Activated CD4-positive, CD25-positive, alpha-beta regulatory T cell treated with anti-CD3 and anti-CD28 coated beads, Interleukin-2, amount 50 U/mL, for 72 hours (primary cell): Measurements from ENCODE around the gene SF1.

Experiments used
- DNase-seq: peaks from one replicate; pipeline ENCODE4 v3.0.0; 2021

SF1 gene

DNA sequence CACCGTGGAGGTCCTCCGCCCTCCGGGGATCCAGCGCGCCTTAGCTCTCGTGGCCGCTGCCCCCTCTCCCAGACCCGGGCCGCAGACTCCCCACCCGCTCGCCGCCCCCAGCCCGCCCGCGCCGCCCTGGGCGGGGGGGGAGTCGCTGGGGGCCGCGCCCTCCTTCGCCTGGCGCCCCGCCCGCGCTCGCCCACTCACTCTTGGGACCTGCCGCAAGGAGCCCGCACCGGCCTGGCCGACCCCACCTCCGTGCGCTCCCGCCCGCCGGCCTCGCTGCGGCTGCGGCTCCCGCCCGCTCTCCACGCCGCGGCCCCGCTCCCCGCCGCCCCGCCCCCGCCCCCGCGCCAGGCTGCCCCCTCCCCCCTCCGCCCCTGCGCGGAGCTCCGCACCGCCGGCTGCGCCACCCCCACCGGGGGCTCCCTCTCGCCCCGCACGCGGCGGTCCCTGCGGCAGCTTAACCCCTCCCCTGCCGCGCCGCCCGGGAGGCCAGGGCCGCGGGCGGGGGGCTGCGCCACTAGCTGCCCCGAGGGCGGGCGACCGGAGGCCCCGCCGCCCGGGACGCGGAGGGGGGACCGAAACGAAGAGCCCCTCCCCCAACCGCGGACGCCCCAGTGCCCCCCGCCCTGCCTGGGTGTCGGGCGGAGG, 33.7 kb downstream of the SF1 start:
- no peak for DNase-seq

DNA sequence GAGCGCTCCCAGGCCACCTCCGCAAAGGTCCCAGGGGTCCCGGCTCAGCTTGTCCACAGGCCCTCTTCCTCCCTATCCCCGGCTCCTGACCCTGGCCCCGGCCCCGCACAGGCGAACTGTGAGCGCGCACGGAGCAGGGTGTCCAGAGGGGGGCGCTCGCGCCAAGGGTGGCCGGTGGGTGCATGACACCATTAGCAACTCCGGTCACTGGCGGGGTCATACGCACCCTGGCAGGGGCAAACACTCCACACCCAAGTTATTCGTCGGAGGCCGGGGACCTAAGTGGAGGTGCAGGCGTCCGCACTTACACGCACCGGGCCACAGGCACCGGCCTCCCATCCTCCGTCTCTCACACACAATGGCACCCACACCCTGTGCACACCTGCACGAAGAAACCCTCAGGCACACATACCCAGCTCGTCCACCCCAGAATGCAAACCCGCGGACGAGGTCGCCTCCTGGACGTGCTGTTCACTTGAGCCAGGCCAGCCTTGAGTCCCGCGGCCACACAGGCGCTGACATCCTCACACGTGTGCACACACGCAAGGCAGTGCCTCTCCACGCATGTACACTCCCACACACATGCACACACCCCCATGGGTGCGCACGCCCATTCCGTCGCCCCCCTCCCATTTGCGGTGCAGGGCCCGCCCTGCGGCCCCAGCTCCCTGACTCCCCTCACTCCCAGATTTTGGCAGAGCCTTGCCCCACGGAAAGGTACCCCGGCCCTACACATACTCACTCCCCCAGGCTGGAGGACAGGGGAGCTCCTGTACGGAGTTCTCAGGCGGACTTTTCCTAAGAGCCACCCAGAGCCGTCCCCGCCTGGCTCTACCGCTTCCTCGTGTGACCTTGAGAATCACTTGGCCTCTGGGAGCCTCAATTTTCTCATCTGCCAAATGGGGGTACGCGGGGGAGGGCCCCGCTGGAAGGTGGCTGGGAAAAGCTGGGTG, 34.5 kb downstream of the SF1 start, which contains the start of gene RASGRP2:
Gene RASGRP2 (minus strand): TSS at position 552 of the 953 bp plus-strand sequence. CDS start 1,276 bp downstream, outside the sequence.
- peak; percentile 79 for DNase-seq

DNA sequence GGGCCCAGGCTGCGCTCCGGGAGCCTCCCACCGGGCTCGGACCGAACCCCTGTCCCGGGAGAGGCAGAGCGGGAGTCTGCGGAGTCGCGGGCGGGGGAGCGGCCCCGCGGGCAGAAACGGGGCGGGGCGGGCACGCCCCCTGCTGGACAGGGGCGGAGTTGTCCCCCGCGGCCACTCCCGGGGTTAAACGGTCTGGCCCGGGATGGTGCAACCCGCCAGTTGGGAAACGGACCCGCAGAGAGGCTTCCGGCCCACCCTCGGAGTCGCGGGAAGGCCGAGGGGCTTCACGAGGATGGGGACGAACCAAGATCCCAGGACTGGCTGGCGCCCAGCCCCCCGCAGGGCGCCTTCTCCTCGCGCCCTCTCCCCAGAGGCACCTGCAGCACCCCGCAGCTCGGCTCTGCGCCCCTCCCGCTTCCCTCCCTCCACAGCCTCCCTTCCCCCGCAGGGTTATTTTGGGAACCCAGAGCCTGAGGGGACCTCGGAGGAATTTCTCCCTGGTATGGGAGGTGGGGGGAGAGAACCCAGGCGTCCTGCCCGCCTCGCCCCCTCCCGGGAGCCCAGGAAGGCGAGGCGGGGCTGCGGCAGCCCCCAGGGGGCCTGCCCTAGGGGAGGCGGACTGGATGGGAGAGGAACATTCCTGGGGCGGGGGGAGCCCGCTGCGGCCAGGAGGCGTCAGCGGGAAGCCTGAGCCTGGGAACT, 35.3 kb downstream of the SF1 start:
- peak; percentile 87 for DNase-seq

DNA sequence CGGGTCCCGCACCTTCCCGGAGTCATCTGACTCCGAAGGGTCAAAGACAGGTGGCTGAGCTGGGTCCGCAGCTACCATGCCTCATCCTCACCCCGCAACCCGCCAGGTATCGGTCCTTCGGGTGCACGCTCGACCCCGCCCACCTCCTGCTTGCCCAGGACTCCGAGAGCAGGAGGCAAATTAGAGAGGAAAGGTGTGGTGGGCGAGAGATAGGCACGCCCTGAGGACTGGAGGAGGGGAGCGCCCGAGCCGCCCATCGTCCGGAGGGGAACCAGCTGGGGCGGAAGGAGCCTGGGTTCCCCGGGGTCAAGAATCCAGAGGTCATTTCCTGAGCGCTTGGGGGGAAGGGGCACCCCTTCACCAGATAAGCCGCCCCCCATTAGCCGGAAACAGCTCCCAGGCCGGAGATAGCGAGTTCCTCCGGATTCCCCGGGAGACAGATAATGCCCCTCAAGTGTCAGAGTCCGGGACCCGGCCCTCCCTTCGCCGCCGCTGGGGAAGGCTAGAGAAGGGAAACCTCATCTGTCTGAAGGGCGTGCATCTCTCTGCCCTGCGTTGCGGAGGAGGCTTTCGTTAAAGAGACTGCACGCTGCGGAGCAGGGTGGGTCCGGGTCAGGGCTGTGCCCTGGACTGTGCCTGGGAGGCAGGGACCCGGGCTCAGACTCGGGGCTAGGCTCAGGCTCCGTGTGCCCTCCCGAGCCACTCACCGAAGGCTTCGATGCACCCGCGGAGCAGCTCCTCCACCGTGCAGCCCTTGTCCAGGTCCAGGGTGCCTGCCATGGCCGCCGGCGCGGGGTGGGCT, 36.1 kb downstream of the SF1 start:
- no peak for DNase-seq

DNA sequence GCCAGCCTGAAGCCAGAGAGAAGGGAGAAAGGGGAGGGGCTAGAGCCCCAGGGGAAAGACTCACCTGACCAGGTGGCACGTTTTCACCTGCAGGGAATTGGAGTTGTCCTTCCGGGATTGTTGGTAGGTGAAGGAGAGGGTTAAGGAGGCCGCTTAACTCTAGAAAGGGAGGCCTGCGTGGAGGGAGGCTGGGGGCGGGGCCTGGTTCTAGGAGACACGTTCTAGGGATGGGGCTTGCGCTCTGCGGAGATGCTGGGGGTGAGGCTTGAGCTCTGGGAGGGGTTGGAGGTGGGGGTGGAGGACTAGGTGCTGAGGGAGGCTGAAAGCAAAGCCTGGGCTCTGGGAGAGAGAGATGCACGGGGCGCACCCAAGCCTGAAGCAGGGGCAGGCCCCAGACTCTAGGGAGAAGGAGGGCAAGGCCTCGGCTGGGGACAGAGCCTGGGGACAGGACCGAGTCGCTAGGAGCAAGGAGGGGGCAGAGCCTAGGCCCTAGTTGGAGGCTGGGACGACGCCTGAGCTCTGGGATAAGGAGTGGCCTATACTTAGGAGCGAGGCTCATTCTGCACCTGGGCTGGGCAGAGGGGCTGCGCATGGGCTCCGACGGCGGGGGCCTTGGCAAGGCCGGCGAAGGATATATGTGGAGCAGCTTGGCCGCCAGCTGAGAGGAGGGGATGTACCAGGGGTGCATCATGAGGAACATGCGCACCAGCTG, 36.8 kb downstream of the SF1 start:
- no peak for DNase-seq

DNA sequence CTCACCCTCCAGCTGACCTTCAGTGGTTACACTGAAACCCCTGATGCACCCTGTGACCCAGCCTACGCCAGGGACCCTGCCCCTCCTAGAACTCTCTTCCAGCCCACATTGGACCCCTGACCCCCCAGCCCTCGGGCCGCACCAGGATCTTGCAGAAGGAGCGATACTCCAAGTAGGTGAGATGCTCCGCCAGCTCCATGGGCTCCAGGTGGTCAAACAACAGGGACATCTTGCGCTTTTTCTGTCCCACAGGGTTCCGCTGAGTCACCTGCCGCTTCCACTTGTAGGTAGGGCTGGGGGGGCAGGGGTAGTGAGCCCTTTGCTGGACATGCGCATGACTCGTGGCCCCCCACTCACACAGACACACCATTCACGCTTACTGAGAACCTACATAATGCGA, 38.5 kb downstream of the SF1 start:
- no peak for DNase-seq

DNA sequence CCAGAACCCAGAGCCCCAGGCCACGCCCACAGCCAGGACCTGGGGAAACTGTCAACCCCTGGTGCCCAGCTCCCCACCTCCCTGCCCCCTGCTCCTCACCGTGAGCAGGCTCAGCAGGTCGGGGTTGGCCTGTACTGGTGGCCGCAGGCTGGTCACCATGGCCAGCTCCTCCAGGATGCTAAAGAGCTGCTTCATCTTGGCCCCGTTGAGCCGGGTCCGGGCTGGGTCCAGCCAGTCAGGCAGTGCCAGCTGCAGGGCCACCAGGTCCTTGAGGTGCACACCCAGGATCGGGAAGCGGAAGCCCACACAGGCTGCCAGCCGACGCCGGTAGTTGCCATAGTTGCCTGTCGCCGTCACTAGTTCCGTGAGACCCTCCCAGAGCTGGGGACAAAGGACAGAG, 41.7 kb downstream of the SF1 start:
- no peak for DNase-seq

GRCh38 chr11:64735725-64736259, 42.5 kb downstream of the SF1 start:
- DNase-seq = no peak

DNA sequence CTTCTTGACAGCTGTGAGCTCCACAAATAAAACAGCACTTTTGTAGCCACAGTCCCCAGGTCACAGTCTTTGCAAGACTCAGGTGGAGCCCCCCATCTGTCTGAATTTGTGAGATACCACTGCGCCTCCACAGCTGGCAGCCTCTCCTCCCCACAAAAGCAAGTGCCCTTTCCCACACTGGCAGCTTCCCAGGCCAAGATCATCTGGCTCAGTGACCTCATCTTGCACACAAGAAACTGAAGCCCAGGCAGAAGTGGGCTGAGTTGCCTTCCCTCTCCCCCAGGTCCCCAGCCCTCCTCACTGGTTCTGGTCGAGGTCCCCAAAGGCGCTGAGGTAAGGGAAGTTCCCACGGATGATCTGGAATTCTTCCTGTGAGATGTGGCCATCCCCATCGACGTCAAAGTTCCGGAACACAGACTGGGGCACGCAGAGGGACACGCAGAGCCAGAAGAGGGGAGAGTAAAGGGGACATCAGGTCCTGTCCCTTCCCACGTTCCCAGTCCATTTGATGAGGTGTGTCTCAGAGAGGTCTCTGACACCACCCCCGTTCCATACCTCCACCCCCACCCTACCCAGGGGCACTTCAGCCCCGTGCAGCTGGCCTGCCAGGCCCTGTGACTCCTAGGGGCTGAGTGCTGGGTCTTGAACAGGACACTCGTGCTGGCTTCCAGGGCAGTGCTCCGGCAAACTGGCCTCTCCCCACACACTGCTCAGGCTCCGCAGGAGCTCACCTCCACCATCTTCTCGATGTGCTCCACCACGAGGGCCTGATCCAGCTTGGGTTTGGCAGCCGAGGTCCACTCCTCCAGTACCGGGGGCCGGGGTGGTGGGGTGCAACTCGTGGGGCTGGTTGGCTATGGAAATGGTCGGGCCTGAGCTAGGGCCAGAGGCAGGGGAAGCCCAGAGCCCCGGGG, 43.3 kb downstream of the SF1 start:
- no peak for DNase-seq

DNA sequence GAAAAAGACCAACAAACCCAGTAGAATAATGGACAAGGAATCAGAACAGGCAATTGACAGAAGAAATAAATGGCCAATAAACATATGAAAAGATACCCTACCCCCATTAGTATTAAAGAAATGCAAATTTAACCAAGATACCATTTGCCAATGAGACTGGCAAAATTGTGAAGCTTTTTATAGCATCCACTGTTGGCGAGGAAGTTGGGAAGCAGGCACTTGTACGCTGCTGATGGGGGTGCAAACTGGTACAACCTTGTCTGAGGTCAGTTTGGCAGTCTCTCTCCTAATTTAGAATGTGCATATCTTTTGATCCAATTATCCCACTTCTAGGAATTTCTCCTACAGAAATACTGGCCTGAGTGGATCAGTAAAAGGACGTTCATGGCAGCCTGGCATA, 46.7 kb downstream of the SF1 start:
- no peak for DNase-seq

DNA sequence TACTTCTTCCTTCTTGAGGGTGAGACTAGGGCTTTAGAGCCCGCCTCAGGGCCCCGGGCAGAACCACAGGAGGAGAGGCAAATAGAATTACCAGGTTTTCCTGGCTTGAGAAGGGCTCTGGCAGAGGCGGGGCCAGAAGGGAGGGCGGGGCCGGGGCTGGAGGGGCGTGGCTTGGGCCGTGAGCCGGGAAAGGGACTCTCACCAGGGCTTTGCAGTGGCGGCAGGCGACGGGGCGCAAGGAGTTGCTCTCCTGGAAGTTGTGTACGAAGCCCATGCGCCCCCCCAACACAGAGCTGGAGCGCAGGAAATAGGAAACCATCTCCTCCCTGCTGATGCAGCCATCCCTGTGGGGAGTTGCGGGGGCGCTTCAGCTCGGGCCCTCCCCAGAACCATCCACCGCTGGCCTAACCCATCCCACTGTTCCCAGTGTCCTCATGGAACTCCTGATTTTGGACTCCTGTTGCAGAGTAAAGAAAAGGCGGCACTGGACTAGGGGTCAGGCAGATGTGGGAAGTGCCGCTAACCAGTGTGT, 48.4 kb downstream of the SF1 start:
- no peak for DNase-seq

GRCh38 chr11:64728757-64729365, 49.5 kb downstream of the SF1 start:
- DNase-seq = no peak

- DNase-seq = no peak
Observed at GRCh38 chr11:64726867-64727530, 51.3 kb downstream of the SF1 start.

DNA sequence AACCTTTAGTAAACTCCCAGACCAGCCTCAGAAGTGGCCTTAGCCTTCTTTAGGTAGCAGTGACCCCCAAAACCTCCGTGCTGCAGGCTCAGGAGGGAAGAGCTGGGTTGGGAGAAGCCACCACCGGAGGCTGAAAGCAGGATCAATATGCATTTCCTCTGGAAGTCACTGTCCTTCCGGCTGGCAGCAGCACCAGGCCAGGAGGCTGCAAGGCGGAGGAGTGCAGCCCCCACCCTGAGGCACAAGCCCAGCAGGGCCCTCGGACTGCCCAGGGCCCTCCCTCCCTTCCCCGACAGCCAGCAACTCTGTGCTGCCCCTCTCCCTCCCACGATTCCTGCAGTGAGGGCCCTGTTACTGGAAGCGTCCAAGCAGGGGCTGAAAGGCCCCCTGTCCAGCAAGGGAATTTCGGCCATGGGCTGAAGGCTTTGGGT, 52.1 kb downstream of the SF1 start:
- DNase-seq = no peak

DNA sequence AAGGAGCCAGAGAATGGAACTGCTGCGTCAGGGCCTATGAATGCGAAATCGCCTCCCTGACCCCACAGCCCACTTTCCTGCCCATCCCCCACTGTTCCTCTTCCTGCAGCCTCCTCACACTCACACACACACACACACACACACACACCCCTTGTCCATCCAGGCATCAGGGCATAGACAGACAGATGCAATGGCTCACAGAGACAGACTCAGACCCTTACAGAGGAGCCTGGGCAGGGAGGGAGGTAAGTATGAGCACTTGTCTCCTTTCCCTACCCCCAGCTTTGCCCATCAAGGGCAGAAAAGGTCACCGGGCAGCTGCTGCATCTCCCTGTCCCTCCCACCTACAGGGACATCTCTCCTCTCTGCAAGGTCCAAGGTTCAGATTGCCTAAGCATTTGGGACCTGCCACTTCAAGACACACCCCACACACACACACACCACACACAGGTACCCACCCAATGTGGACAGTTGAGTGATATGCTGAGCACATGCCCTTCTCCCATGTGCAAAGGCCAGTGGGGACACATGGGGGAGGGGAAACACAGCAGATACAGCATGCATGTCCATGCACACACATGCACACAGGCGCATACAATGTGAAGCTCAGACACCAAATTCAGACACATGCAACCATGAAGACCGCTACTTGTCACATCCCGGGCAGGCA, 53.3 kb downstream of the SF1 start:
- no peak for DNase-seq

GRCh38 chr11:64723907-64724862, 54.2 kb downstream of the SF1 start:
- no peak for DNase-seq
